Stomach (tissue), 9 donors: ENCODE data around the gene U2SURP. TPM values are rescaled to one million over a fixed set of nuclear protein-coding genes. Genes with fewer than 3 reads are reported as not detected.

Experiments used
- DNase-seq, 2 donors: peaks; one replicate each; pipeline versions ENCODE4 v3.0.0 to v3.0.0-alpha.2; 2013 to 2019
- H3K27ac ChIP-seq, 5 donors: fragments of 200-600 bp in 4 of 5; sonication (generic) in 4 of 5; one replicate each; pipeline ENCODE4 v1.5.1; 2013 to 2019; ENCODE audit warnings: mild to moderate bottlenecking in 1 of 5, moderate library complexity in 1 of 5
- H3K27me3 ChIP-seq, 3 donors: fragments of 200-600 bp; sonication (generic); one replicate each; pipeline ENCODE4 v1.5.1; 2017 to 2019; ENCODE audit warnings: mixed run types in 1 of 3
- H3K36me3 ChIP-seq, 4 donors: fragments of 200-600 bp; sonication (generic); 1 replicate in 3 of 4; 2 replicates in 1 of 4; pipeline ENCODE4 v1.5.1; 2016 to 2019
- H3K4me1 ChIP-seq, 4 donors: fragments of 200-600 bp; sonication (generic); one replicate each; pipeline ENCODE4 v1.5.1; 2016 to 2019
- H3K4me3 ChIP-seq, 4 donors: fragments of 200-600 bp; sonication (generic) in 3 of 4; one replicate each; pipeline ENCODE4 v1.5.1; 2016 to 2019; ENCODE audit warnings: mild to moderate bottlenecking in 1 of 4
- H3K9me3 ChIP-seq, 4 donors: fragments of 200-600 bp; sonication (generic); one replicate each; pipeline ENCODE4 v1.5.1; 2016 to 2019
- CTCF ChIP-seq, 7 experiments: fragments of 450-650 bp in 4 of 7; fragments of 200-600 bp in 3 of 7; sonication (generic) in 3 of 7; IDR thresholded peaks; one replicate each; pipeline ENCODE4 v1.5.1; 2016 to 2019; ENCODE audit warnings: antibody characterized with exemption in 7 of 7, control low read depth in 2 of 7, mild to moderate bottlenecking in 1 of 7
- EP300 ChIP-seq: sonication (generic); formaldehyde crosslinking; IDR thresholded peaks from one replicate; pipeline ENCODE4 v1.6.1; 2017; ENCODE audit warnings: antibody characterized with exemption
- POLR2A ChIP-seq, 4 donors: fragments of 450-650 bp; IDR thresholded peaks; one replicate each; pipeline ENCODE4 v1.6.1; 2016; ENCODE audit warnings: antibody characterized with exemption in 4 of 4, control low read depth in 2 of 4, mild to moderate bottlenecking in 1 of 4, moderate library complexity in 1 of 4
- POLR2AphosphoS5 ChIP-seq, 3 donors: sonication (generic); formaldehyde crosslinking; IDR thresholded peaks; one replicate each; pipeline ENCODE4 v1.6.1; 2016; ENCODE audit warnings: antibody characterized with exemption in 3 of 3
- WGBS, 5 donors: extraction: QIAGEN DNeasy Blood & Tissue Kit in 3 of 5; methylation state at CpG; one replicate each; pipeline versions ENCODE4 v1.1.5 to v1.1.7; 2013 to 2018; 5-methylcytosine and 5-hydroxymethylcytosine counted together
- intact Hi-C: fragments of 100-400 bp; cut with DNase I; formaldehyde crosslinking; loops from one replicate; pipeline ENCODE4 v1.15.1; 2023; ENCODE audit warnings: low total_unique reads
- polyA plus RNA-seq, 3 donors: library from polyadenylated mRNA; stranded (reverse); fragments of 200-250 nt; gene quantifications; one replicate each; pipeline ENCODE4 v1.2.3, GENCODE V29; 2013
- total RNA-seq, 5 donors: library from RNA; depleted of rRNA; stranded (reverse); fragments of >200 nt; gene quantifications; one replicate each; pipeline versions ENCODE4 v1.1.0 to v1.2.3, GENCODE V29; 2014 to 2016
- donor health status: healthy with polysubstance abuse.
- donor health status: Bipolar disorder and iron deficiency.
- donor health status: healthy.

The U2SURP gene
- total and polyA plus RNA-seq, 8 donors, result 12.8 to 156 (median 59.9) TPM

DNA sequence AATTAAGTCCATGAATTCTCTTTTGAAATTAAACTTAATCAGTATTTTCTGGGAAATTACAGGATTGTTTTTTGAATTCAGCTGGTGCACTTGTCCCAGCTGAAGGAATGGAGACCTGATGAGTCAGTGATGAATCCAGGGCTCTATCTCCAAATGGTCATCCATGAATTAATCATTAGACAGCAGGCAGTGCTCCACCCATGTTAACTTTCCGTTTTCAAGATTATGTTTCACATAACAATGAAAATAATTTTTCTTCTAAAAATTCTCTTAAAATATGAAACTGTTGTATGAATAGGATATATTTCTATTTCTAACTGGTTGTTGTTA is 24.0 kb upstream of the U2SURP start:
- DNase-seq, result no peak
- no peaks in the 10 kb centered on the region for H3K36me3 ChIP-seq
- peaks cover 0 to 7% (median 2%) of the 10 kb centered on the region in 4 donors for H3K4me1 ChIP-seq
- H3K27me3 ChIP-seq, result peaks cover 0 to 15% (median 6%) of the 10 kb centered on the region in 3 donors
- intact Hi-C loops, result no loop called here
- no peak for TF ChIP-seq EP300
- no peak for TF ChIP-seq POLR2AphosphoS5 (IDR thresholded peaks at IDR 0.05)
- WGBS, 5 donors, result 47 to 80% (median 70%) methylated on average over 1 of the region's 1 CpG
- no peaks in the 10 kb centered on the region for H3K9me3 ChIP-seq
- H3K4me3 ChIP-seq, result no peak overlapping the region
- H3K27ac ChIP-seq, result no peak overlapping the region

GRCh38 chr3:142981108-142981507 is 20.3 kb upstream of the U2SURP start:
- Histone ChIP-seq H3K36me3 (no peaks in the 10 kb centered on the region), H3K27me3 (peaks cover 0 to 22% (median 6%) of the 10 kb centered on the region in 3 donors), H3K4me3 (no peak overlapping the region), H3K4me1 (peaks cover 0 to 7% (median 2%) of the 10 kb centered on the region in 4 donors), H3K27ac (no peak overlapping the region), H3K9me3 (no peaks in the 10 kb centered on the region)
- WGBS, 5 donors, result 48 to 77% (median 59%) methylated on average over 3 of the region's 3 CpGs
- intact Hi-C loops, result loop anchor here (10.0 kb wide), 1 partner anchor 146 kb away; no protein-coding TSS in a partner anchor
- no peak for DNase-seq
- no peak for TF ChIP-seq POLR2AphosphoS5 (IDR thresholded peaks at IDR 0.05)
- TF ChIP-seq CTCF (IDR thresholded peaks at IDR 0.05), result no peak
- no peak for TF ChIP-seq EP300
- no peak for TF ChIP-seq POLR2A (IDR thresholded peaks at IDR 0.05)

GRCh38 chr3:142982038-142982773 is 19.2 kb upstream of the U2SURP start:
- Histone ChIP-seq H3K4me1 (no peaks in the 10 kb centered on the region), H3K36me3 (no peaks in the 10 kb centered on the region), H3K4me3 (no peak overlapping the region), H3K27ac (no peak overlapping the region), H3K27me3 (peaks cover 0 to 22% (median 6%) of the 10 kb centered on the region in 3 donors), H3K9me3 (no peaks in the 10 kb centered on the region)
- 42 to 54% (median 43%) methylated on average over 7 of the region's 7 CpGs for WGBS, 5 donors
- no peak for DNase-seq
- intact Hi-C loops, result loop anchor here (10.0 kb wide), 1 partner anchor 147 kb away; no protein-coding TSS in a partner anchor
- TF ChIP-seq CTCF (IDR thresholded peaks at IDR 0.05) (no peak), POLR2AphosphoS5 (IDR thresholded peaks at IDR 0.05) (no peak), EP300 (no peak), POLR2A (IDR thresholded peaks at IDR 0.05) (no peak)

GRCh38 chr3:142983318-142983717 is 18.1 kb upstream of the U2SURP start:
- Histone ChIP-seq H3K9me3 (no peaks in the 10 kb centered on the region), H3K4me1 (no peaks in the 10 kb centered on the region), H3K27ac (no peak overlapping the region), H3K4me3 (no peak overlapping the region), H3K27me3 (peaks cover 0 to 29% (median 6%) of the 10 kb centered on the region in 3 donors), H3K36me3 (no peaks in the 10 kb centered on the region)
- no peak for TF ChIP-seq POLR2AphosphoS5 (IDR thresholded peaks at IDR 0.05)
- no peak for TF ChIP-seq POLR2A (IDR thresholded peaks at IDR 0.05)
- TF ChIP-seq EP300, result no peak
- no peak for TF ChIP-seq CTCF (IDR thresholded peaks at IDR 0.05)
- intact Hi-C loops, result loop anchor here (10.0 kb wide), 1 partner anchor 149 kb away; no protein-coding TSS in a partner anchor
- WGBS, 5 donors, result 55 to 75% (median 63%) methylated on average over 2 of the region's 2 CpGs
- no peak for DNase-seq

DNA sequence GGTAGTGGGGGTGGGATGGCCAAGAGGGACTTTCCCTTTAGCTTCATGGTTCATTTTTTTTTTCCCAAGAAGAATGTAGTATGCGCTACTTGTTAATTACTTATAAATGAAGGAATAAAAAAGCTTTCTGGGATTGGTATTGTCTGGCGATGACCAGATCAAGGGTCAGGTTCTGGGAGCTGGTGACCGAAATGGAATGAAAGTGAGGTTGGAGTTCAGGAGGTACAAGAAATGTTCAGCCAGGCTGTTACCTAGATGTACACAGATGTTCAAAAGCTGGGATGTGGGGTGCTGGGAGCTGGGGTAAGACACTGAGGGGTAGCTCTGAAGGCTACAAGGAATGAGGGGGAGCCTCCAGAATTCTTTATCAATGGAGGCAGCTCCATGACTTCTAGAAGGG is 17.1 kb upstream of the U2SURP start:
- no peaks in the 10 kb centered on the region for H3K36me3 ChIP-seq
- DNase-seq, result no peak
- H3K4me3 ChIP-seq, result no peak overlapping the region
- no peaks in the 10 kb centered on the region for H3K9me3 ChIP-seq
- WGBS, 5 donors, result 78 to 94% (median 89%) methylated on average over 3 of the region's 3 CpGs
- no peak overlapping the region for H3K27ac ChIP-seq
- peaks cover 0 to 29% (median 6%) of the 10 kb centered on the region in 3 donors for H3K27me3 ChIP-seq
- no peaks in the 10 kb centered on the region for H3K4me1 ChIP-seq
- no peak for TF ChIP-seq CTCF (IDR thresholded peaks at IDR 0.05)
- no peak for TF ChIP-seq EP300
- TF ChIP-seq POLR2AphosphoS5 (IDR thresholded peaks at IDR 0.05), result no peak
- no peak for TF ChIP-seq POLR2A (IDR thresholded peaks at IDR 0.05)
- intact Hi-C loops, result loop anchor here (10.0 kb wide), 1 partner anchor 149 kb away; no protein-coding TSS in a partner anchor
